ENCODE data around the gene LLGL2. TPM values are rescaled to one million over a fixed set of nuclear protein-coding genes. Genes with fewer than 3 reads are reported as not detected.
A peak's percentile ranks its signal among the peaks of the same experiment; 100 is the strongest.

LLGL2 gene
- total RNA-seq, 1 donor, result 0.09 TPM

DNA sequence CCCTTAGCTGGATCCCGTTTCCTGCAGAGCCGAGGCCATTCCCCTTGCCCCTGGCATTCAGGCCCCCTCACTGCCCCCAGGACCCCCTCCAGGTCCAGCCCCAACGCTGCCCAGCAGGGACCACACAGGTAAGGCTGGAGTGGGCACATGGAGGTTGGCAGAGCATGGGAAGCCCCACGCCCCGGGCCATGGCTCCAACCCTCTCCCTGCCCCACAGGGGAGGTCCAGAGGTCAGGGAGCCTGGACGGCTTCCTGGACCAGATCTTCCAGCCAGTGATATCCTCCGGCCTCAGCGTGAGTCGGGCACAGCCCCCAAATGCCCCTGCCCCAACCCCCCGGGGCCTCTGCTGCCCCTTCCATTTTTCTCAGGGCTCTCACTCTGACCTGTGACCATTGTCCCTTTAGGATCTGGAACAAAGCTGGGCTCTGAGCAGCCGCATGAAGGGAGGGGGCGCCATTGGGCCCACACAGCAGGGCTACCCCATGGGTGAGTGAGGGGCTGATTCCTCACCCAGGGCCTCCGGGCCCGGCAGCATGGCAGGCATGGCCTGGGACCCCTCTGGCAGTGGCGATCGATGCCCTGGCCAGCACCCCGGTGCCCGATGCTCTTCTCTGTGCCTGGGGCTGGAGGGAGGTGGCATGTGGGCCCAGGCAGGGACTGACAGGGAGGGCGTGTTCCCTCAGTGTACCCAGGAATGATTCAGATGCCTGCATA, 89.2 kb downstream of the LLGL2 start:
- no peak for DNase-seq (ENCODE audit: low read depth)
- H3K4me3 ChIP-seq (ENCODE audit: low read depth, low read length), result no peak overlapping the region
- TF ChIP-seq, protein P1, sequence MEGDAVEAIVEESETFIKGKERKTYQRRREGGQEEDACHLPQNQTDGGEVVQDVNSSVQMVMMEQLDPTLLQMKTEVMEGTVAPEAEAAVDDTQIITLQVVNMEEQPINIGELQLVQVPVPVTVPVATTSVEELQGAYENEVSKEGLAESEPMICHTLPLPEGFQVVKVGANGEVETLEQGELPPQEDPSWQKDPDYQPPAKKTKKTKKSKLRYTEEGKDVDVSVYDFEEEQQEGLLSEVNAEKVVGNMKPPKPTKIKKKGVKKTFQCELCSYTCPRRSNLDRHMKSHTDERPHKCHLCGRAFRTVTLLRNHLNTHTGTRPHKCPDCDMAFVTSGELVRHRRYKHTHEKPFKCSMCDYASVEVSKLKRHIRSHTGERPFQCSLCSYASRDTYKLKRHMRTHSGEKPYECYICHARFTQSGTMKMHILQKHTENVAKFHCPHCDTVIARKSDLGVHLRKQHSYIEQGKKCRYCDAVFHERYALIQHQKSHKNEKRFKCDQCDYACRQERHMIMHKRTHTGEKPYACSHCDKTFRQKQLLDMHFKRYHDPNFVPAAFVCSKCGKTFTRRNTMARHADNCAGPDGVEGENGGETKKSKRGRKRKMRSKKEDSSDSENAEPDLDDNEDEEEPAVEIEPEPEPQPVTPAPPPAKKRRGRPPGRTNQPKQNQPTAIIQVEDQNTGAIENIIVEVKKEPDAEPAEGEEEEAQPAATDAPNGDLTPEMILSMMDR (IDR thresholded peaks at IDR 0.05; ENCODE audit: insufficient read depth, low read length), result no peak

DNA sequence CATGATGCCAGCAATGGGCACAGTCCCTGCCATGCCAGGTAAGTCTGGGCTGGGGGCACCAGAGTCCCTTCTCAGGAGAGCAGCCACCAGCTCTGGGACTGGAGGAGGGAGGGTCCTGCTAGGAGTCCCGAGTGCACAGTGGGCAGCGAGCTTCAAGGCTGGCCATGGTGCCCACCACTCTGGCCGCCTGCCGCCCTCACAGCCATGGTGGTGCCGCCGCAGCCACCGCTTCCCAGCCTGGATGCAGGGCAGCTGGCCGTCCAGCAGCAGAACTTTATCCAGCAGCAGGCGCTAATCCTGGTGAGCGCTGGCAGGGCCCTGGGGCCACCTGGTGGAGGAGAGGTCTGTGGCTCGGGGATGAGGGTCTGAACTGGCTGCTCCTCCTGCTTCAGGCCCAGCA, 89.8 kb downstream of the LLGL2 start:
- DNase-seq (ENCODE audit: low read depth), result no peak
- no peak overlapping the region for H3K4me3 ChIP-seq (ENCODE audit: low read depth, low read length)
- TF ChIP-seq, protein P1 (IDR thresholded peaks at IDR 0.05; ENCODE audit: insufficient read depth, low read length), result no peak

DNA sequence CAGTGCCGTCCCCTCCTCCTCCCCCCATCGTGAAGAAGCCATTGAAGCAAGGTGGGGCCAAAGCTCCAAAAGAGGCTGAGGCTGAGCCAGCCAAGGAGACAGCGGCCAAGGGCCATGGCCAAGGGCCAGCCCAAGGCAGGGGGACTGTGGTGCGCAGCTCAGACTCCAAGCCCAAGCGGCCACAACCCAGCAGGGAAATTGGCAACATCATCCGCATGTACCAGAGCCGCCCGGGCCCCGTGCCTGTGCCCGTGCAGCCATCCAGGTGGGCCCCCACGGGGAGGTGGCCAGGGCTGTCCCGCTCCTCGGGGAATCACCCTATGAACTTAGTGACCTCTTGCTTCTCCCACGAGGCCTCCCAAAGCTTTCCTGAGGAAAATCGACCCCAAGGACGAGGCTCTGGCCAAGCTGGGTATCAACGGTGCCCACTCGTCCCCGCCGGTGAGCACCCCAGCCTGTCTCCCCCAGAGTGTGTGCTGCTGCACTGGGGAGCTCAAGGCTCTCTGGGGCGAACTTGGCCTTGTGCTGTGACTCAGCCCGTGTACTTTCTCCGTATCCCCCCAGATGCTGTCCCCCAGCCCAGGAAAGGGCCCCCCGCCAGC, 91.1 kb downstream of the LLGL2 start:
- no peak overlapping the region for H3K4me3 ChIP-seq (ENCODE audit: low read depth, low read length)
- TF ChIP-seq, protein P1 (IDR thresholded peaks at IDR 0.05; ENCODE audit: insufficient read depth, low read length), result no peak
- no peak for DNase-seq (ENCODE audit: low read depth)

DNA sequence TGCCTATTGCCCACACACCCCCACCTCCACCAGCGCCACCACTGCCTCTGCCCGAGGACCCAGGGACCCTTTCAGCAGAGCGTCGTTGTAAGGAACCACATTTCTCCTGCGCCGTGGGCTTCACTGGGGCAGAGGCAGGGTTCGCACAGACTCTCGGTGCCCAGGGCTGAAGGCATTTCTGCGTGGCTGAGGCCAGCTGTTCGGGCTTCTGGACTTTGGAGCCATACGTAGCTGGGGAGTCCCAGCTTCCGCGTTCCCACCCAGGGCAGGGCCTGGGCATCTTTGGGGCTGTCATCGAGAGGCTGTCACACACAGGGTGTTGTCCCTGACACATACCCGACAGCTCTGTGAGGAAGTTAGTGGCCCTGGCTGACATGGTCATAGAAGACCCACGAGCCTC, 91.7 kb downstream of the LLGL2 start:
- no peak overlapping the region for H3K4me3 ChIP-seq (ENCODE audit: low read depth, low read length)
- TF ChIP-seq, protein P1 (IDR thresholded peaks at IDR 0.05; ENCODE audit: insufficient read depth, low read length), result no peak
- DNase-seq (ENCODE audit: low read depth), result no peak

DNA sequence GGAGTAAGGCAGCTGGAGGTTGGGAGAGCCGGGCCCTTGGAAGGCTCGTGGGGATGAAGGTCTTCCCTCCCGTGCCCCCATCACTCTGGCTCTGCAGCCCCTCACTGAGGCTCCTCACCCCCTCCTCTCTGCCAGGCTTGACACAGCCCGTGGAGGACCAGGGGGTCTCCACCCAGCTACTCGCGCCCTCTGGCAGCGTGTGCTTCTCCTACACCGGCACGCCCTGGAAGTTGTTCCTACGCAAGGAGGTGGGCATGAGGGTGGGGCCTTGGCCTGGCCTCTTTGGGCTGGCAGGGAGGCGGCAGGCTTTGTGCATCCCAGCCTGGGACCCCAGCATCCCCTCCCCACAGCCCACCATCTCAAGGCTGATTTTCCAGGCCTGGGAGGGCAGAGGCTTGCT, 92.2 kb downstream of the LLGL2 start:
- no peak for DNase-seq (ENCODE audit: low read depth)

DNA sequence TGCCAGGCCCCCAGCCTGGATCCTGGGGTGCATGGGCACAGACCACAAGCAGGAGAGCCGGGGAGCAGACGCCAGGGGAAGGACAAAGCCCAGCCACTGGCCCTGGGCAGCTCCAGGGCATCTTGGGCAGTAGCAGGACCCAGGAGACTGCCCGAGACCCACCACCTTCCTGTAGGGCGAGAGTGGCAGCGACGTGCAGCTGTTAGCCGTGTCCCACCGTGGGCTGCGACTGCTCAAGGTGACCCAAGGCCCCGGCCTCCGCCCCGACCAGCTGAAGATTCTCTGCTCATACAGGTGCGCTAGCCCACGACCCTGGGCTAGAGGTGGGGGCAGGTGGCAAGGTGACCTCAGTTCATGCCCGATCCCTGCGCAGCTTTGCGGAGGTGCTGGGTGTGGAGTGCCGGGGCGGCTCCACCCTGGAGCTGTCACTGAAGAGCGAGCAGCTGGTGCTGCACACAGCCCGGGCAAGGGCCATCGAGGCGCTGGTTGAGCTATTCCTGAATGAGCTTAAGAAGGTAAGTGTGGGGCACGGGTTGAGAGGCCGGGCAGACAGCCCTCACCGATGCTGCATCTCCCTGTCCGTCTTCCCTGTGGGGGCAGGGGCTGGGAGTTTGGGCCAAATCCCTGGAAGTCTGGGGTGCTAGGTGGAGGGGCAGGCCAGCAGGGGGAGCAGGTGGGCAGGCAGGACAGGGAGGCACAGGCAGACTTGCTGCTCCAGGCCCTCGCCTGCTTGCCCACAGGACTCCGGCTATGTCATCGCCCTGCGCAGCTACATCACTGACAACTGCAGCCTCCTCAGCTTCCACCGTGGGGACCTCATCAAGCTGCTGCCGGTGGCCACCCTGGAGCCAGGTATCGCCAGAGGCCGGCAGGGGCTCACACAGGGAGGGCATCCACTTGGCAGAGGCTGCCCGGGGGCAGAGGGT, 94.3 kb downstream of the LLGL2 start:
- peak; percentile 16 for DNase-seq (ENCODE audit: low read depth)
- H3K4me3 ChIP-seq (ENCODE audit: low read depth, low read length), result no peak overlapping the region
- TF ChIP-seq, protein P1 (IDR thresholded peaks at IDR 0.05; ENCODE audit: insufficient read depth, low read length), result peak; percentile 48

More for the DNA sequence above, 92.2 kb downstream of the LLGL2 start:
- TF ChIP-seq, protein P1 (IDR thresholded peaks at IDR 0.05; ENCODE audit: insufficient read depth, low read length), result no peak
- H3K4me3 ChIP-seq (ENCODE audit: low read depth, low read length), result no peak overlapping the region

Measured in fibroblast of the aortic adventitia (primary cell).